ENCODE data around the gene FECH.

GRCh38 chr18:57630002-57630753 is 43.7 kb upstream of the FECH start:
- TF ChIP-seq CTCF (IDR thresholded peaks at IDR 0.05; ENCODE audit: borderline replicate concordance, extremely low read depth, low read length, poor library complexity, severe bottlenecking): peak; percentile 82
- no peak for TF ChIP-seq EZH2 (IDR thresholded peaks at IDR 0.05; ENCODE audit: borderline replicate concordance, low read depth, low read length, severe bottlenecking)

All from DND-41 (cell line).